Choroid plexus epithelial cell (primary cell): ENCODE results near the gene PMEL.
"Not testable (repeated sequence)": the region's sequence is repeated elsewhere in the genome, so short reads cannot be mapped to it uniquely, and the experiment has no call there.

Source experiments
- DNase-seq: peaks from one replicate; pipeline ENCODE4 v3.0.0-alpha.2; 2010; ENCODE audit warnings: low read depth
- H3K4me3 ChIP-seq: 2 replicates; pipeline ENCODE4 v1.5.1; 2011; ENCODE audit warnings: low read depth, mild to moderate bottlenecking, control low read depth, low read length, moderate library complexity
- CTCF ChIP-seq: conservative IDR thresholded peaks from 2 replicates; pipeline ENCODE4 v1.5.1; 2011; ENCODE audit warnings: low read depth, mild to moderate bottlenecking, control low read depth, inconsistent platforms, low read length, moderate library complexity

The PMEL gene

DNA sequence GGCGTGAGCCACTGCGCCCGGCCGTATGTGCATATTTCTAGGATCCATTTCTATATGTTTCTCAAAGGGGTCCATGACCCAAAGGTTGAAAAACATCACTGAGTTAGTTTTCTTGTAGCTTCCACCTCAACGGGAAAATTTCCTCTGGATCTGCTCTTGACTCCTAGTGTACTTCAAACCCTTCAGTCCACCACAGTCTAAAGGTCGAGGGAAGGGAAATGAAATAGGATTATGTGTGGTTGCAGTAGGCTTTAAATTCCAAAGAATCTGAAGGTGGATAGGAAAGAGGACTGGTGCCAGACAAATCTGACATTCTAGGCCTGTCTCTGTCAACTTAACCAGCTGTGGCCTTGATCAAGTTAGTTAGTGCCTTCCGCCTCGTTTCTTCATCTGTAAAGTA, 29.5 kb upstream of the PMEL start:
- DNase-seq = no peak
- TF ChIP-seq CTCF = no peak
- no peak overlapping the region for H3K4me3 ChIP-seq

DNA sequence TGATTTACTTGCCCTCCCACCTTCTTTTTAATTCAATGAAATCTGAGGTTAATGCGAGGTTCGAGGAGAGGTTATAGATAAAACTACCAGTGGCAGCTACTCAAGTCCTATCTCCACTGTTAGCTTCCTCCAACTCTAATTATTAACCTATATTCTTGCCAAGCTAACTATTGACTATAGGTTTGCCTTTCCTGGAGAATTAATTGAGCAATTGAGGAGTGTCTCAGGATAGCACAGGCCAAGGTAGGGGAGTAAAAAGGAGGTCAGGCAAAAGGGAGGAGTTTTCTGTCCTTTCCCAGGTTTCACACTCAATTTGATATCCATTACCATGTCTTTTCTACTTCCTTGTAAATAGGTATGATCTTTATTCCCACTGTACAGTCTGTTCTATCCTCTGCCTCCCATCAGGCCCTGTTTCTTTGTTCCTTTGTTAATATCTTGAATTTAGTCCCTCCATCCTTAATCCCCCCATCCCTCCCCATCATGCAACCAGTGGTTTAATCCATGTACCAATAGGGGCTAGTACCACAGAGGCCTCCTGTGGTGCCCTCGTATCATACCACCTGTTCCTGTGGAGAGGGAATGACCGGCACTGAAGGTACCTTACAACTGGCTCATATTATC, 27.5 kb upstream of the PMEL start:
- no peak for TF ChIP-seq CTCF
- no peak overlapping the region for H3K4me3 ChIP-seq
- DNase-seq = no peak

- no peak for TF ChIP-seq CTCF
- no peak overlapping the region for H3K4me3 ChIP-seq
- no peak for DNase-seq
Observed at GRCh38 chr12:55991110-55991509, 25.3 kb upstream of the PMEL start.

DNA sequence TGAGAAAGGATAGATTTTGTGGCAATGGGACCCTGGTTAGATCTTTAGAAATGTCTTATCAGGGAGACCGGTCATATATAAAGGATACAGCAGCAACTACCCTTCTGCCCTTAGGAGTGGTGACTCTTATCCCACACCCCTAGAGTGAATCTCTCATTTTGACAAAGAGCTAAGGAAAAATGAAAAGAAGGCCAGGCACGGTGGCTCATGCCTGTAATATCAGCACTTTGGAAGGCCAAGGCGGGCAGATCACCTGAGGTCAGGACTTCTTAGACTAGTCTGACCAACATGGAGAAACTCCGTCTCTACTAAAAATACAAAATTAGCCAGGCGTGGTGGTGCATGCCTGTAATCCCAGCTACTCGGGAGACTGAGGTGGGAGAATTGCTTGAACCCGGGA, 20.1 kb upstream of the PMEL start:
- not testable (repeated sequence) for H3K4me3 ChIP-seq, DNase-seq

GRCh38 chr12:55985341-55985740, 19.5 kb upstream of the PMEL start:
- TF ChIP-seq CTCF = no peak
- H3K4me3 ChIP-seq = no peak overlapping the region
- no peak for DNase-seq

DNA sequence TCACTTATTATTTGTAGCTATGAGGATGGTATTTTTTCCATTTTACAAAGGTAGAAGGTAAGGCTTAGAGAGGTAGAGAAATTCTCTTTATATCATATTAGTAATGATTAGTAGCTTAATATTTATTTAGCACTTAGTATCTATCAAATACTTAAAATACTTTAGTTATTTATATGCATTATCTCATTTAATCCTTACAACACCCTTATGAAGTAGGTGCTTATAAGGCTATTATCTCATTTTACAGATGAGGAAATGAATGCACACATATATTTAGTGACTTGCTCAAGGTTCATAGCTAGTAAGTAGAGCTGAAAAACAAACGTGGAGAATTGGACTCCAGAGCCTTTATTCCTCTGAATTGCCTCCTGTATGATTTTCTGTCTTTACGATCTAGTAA, 19.0 kb upstream of the PMEL start:
- TF ChIP-seq CTCF = no peak
- no peak overlapping the region for H3K4me3 ChIP-seq
- DNase-seq = no peak

DNA sequence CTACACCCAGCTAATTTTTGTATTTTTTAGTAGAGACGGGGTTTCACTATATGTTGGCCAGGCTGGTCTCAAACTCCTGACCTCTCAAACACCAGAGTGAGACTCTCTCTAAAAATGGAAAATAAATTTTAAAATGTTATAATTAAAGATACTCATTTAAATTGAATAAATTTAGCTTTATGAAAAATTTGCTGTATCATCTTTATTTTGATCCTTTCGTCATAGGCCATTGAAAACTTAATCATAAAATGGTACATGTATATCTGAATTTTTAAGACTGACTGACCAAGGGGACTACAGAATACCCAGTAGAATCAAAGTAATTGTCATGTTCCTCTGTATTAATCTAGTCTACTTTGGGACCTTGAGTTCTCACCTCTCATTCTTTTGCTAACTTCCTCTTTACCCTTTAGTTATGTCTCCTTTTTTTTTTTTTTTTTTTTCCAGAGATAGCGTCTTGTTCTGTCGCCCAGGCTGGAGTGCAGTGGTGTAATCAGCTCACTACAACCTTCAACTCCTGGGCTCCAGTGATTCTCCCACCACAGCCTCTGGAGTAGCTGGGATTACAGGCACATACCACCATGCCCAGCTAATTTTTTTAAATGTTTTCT, 17.5 kb upstream of the PMEL start:
- H3K4me3 ChIP-seq = no peak overlapping the region
- no peak for DNase-seq
- TF ChIP-seq CTCF = no peak
